HG03060 (cell line): Measurements from ENCODE around the gene SEZ6.

ENCODE experiments used
- ATAC-seq: cut with Tn5 transposase; IDR thresholded peaks from one replicate; pipeline ENCODE4 v1.9.1; 2021; ENCODE audit warnings: low read depth, moderate number of reproducible peaks; ENCODE audit not compliant: unreplicated experiment

Gene SEZ6

GRCh38 chr17:29036584-29036983, 30.8 kb upstream of the SEZ6 start:
- no peak for ATAC-seq

- ATAC-seq = no peak
These were observed 28.7 kb upstream of the SEZ6 start for GRCh38 chr17:29034510-29034909.

- ATAC-seq = no peak
These were observed 27.0 kb upstream of the SEZ6 start for GRCh38 chr17:29032857-29033197.

- no peak for ATAC-seq
These were observed 26.4 kb upstream of the SEZ6 start for GRCh38 chr17:29032013-29032856.

- ATAC-seq = no peak
These were observed 25.7 kb upstream of the SEZ6 start for GRCh38 chr17:29031488-29031887.

GRCh38 chr17:29024316-29024952, 18.6 kb upstream of the SEZ6 start:
- ATAC-seq = no peak

GRCh38 chr17:29022074-29022473, 16.2 kb upstream of the SEZ6 start:
- no peak for ATAC-seq

GRCh38 chr17:29021226-29021625, 15.4 kb upstream of the SEZ6 start:
- no peak for ATAC-seq

- ATAC-seq = no peak
These were observed 14.7 kb upstream of the SEZ6 start for GRCh38 chr17:29020576-29020975.

GRCh38 chr17:29019475-29020181, 13.8 kb upstream of the SEZ6 start:
- ATAC-seq = no peak

- no peak for ATAC-seq
These were observed 13.1 kb upstream of the SEZ6 start for GRCh38 chr17:29018788-29019474.

- no peak for ATAC-seq
These were observed 10.7 kb upstream of the SEZ6 start for GRCh38 chr17:29016345-29017210.

GRCh38 chr17:29014716-29015115, 8.9 kb upstream of the SEZ6 start:
- ATAC-seq = no peak

- ATAC-seq = no peak
These were observed 6.7 kb upstream of the SEZ6 start for GRCh38 chr17:29012535-29012934.

- no peak for ATAC-seq
These were observed 4.8 kb upstream of the SEZ6 start for GRCh38 chr17:29010586-29010985.

- ATAC-seq = no peak
These were observed 4.3 kb upstream of the SEZ6 start for GRCh38 chr17:29010129-29010528.

GRCh38 chr17:29008591-29008990, 2.8 kb upstream of the SEZ6 start:
- ATAC-seq = no peak

GRCh38 chr17:29007860-29008455, 2.1 kb upstream of the SEZ6 start:
- no peak for ATAC-seq

- ATAC-seq = no peak
These were observed 1.6 kb upstream of the SEZ6 start for GRCh38 chr17:29007456-29007855.
